Measurements from ENCODE around the gene PNLDC1.

DNA sequence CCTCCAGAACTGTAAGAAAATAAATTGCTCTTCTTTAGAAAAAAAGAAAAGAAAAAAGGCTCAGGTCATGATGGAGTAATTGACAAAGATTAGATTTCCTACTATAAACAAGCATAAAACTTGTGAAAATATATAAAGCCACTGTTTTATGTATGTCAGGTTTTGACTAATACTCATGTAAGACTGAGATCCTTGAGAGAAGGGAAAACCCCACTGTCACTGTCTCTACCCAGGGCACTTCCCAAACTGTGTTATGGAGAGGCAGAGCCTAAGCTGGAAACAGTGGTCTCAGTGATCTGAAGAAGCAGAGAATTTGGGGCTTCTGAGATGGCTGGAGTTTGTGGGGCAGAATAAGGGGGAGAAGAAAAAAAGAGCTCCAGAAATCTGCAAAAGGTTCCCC lies 30.6 kb upstream of the PNLDC1 start:
- TF ChIP-seq, protein P1, sequence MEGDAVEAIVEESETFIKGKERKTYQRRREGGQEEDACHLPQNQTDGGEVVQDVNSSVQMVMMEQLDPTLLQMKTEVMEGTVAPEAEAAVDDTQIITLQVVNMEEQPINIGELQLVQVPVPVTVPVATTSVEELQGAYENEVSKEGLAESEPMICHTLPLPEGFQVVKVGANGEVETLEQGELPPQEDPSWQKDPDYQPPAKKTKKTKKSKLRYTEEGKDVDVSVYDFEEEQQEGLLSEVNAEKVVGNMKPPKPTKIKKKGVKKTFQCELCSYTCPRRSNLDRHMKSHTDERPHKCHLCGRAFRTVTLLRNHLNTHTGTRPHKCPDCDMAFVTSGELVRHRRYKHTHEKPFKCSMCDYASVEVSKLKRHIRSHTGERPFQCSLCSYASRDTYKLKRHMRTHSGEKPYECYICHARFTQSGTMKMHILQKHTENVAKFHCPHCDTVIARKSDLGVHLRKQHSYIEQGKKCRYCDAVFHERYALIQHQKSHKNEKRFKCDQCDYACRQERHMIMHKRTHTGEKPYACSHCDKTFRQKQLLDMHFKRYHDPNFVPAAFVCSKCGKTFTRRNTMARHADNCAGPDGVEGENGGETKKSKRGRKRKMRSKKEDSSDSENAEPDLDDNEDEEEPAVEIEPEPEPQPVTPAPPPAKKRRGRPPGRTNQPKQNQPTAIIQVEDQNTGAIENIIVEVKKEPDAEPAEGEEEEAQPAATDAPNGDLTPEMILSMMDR (conservative IDR thresholded peaks at IDR 0.05), result no peak
- no peak for TF ChIP-seq EZH2 (IDR thresholded peaks at IDR 0.05; ENCODE audit: low read depth)

All from PC-9 (cell line).